HepG2 (cell line): Measurements from ENCODE around the gene H1-8.

Experiments used
- ASH2L ChIP-seq: fragments of 300-600, 200-600 bp; sonication (generic); IDR thresholded peaks from 2 replicates; pipeline ENCODE4 v1.7.0; 2017; ENCODE audit warnings: low read depth, mild to moderate bottlenecking, moderate library complexity, mixed read lengths, low read length; ENCODE audit not compliant: insufficient read length
- CREB1 ChIP-seq, 2 experiments: fragments of 450-650 bp in 1 of 2; IDR thresholded peaks; 2 replicates each; pipeline ENCODE4 v1.6.1; 2016 to 2017; ENCODE audit warnings: control low read depth in 1 of 2, mild to moderate bottlenecking in 1 of 2, missing compliant biosample characterization in 1 of 2, missing genetic modification characterization in 1 of 2
- EZH2 ChIP-seq: conservative IDR thresholded peaks from 2 replicates; pipeline ENCODE4 v1.6.1; 2012; ENCODE audit warnings: mild to moderate bottlenecking, low read depth, low read length, moderate library complexity
- IRF2 ChIP-seq: IDR thresholded peaks from 2 replicates; pipeline ENCODE4 v1.6.1; 2018; ENCODE audit warnings: missing genetic modification reagents, missing compliant biosample characterization
- SETDB1 ChIP-seq: sonication (generic); formaldehyde crosslinking; IDR thresholded peaks from 2 replicates; pipeline ENCODE4 v1.5.1; 2020; ENCODE audit warnings: missing genetic modification reagents, mild to moderate bottlenecking, borderline replicate concordance
- SRF ChIP-seq: IDR thresholded peaks from 2 replicates; pipeline ENCODE4 v1.6.1; 2011; ENCODE audit warnings: mild to moderate bottlenecking, low read depth, low read length, moderate library complexity
- ZNF556 ChIP-seq: sonication (generic); formaldehyde crosslinking; IDR thresholded peaks from 2 replicates; pipeline ENCODE4 v1.4.0; 2020; ENCODE audit warnings: mild to moderate bottlenecking, missing genetic modification reagents, borderline replicate concordance
- ZNF7 ChIP-seq: IDR thresholded peaks from 2 replicates; pipeline ENCODE4 v1.6.1; 2016; ENCODE audit warnings: missing biosample characterization, missing genetic modification reagents
- ZNF788 ChIP-seq: sonication (generic); formaldehyde crosslinking; IDR thresholded peaks from 2 replicates; pipeline ENCODE4 v1.5.0; 2020; ENCODE audit warnings: mild to moderate bottlenecking, missing genetic modification reagents, borderline replicate concordance
- TF ChIP-seq, protein P1 (sequence below): sonication (generic); formaldehyde crosslinking; IDR thresholded peaks from 2 replicates; pipeline ENCODE4 v1.5.0; 2020; ENCODE audit warnings: mild to moderate bottlenecking, missing genetic modification reagents, moderate library complexity
- TF ChIP-seq, protein P2 (sequence below): sonication (generic); formaldehyde crosslinking; IDR thresholded peaks from 2 replicates; pipeline ENCODE4 v1.5.0; 2020; ENCODE audit warnings: mild to moderate bottlenecking, missing genetic modification reagents

DNA sequence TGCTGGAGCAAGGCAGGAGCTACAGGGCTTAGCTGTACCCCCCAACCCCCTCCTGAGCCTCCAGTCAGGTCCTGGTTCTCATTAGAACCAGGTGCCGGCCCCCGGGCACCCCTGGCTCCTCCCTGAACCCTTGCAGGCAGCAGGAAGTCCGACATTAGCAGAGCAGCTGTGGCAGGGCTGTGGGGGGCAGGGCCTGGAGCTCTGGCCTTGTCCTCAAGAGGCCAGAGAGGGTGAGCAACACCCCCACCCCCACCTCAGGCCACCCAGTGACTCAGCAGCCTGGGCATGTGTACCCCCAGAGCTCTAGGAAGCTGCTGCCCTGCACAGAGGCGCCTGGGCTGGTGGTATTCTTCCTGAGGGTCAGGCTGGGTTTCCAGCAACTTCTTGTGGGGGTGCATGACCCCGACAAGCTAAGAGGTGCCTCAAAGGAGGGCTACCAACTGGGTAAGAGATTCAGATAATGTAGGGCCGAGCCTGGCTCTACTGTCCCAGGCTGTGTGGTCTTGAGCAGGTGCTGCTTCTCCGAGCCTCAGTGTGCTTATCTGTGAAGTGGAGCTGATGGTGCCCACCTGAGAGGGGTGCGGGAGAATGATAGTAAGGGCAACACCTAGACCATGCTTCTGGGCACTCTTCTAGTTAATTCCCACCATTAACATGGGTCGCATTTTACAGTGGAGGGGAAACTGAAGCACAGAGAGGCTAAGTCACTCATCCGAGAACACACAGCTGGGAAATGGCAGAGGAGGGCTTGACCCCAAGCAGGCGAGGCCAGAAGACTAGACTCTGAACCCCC lies 16.0 kb downstream of the H1-8 start:
- TF ChIP-seq ZNF7 (CRISPR knock-in tag) (no peak), SETDB1 (no peak), IRF2 (CRISPR knock-in tag) (no peak), SRF (no peak), ZNF556 (CRISPR knock-in tag) (no peak), CREB1 (IDR thresholded peaks at IDR 0.05) (no peak), CREB1 (CRISPR knock-in tag; IDR thresholded peaks at IDR 0.05) (no peak), ASH2L (no peak), ZNF788 (CRISPR knock-in tag) (0 out of 2 replicates have a peak, but pooled peaks have one; percentile 61), EZH2 (no peak)
- TF ChIP-seq, protein P1, sequence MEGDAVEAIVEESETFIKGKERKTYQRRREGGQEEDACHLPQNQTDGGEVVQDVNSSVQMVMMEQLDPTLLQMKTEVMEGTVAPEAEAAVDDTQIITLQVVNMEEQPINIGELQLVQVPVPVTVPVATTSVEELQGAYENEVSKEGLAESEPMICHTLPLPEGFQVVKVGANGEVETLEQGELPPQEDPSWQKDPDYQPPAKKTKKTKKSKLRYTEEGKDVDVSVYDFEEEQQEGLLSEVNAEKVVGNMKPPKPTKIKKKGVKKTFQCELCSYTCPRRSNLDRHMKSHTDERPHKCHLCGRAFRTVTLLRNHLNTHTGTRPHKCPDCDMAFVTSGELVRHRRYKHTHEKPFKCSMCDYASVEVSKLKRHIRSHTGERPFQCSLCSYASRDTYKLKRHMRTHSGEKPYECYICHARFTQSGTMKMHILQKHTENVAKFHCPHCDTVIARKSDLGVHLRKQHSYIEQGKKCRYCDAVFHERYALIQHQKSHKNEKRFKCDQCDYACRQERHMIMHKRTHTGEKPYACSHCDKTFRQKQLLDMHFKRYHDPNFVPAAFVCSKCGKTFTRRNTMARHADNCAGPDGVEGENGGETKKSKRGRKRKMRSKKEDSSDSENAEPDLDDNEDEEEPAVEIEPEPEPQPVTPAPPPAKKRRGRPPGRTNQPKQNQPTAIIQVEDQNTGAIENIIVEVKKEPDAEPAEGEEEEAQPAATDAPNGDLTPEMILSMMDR (CRISPR knock-in tag), result no peak
- TF ChIP-seq, protein P2, sequence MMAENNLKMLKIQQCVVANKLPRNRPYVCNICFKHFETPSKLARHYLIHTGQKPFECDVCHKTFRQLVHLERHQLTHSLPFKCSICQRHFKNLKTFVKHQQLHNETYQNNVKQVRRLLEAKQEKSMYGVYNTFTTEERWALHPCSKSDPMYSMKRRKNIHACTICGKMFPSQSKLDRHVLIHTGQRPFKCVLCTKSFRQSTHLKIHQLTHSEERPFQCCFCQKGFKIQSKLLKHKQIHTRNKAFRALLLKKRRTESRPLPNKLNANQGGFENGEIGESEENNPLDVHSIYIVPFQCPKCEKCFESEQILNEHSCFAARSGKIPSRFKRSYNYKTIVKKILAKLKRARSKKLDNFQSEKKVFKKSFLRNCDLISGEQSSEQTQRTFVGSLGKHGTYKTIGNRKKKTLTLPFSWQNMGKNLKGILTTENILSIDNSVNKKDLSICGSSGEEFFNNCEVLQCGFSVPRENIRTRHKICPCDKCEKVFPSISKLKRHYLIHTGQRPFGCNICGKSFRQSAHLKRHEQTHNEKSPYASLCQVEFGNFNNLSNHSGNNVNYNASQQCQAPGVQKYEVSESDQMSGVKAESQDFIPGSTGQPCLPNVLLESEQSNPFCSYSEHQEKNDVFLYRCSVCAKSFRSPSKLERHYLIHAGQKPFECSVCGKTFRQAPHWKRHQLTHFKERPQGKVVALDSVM (CRISPR knock-in tag), result no peak
